ENCODE results near the gene RERE.
"Not testable (repeated sequence)": the region's sequence is repeated elsewhere in the genome, so short reads cannot be mapped to it uniquely, and the experiment has no call there.

DNA sequence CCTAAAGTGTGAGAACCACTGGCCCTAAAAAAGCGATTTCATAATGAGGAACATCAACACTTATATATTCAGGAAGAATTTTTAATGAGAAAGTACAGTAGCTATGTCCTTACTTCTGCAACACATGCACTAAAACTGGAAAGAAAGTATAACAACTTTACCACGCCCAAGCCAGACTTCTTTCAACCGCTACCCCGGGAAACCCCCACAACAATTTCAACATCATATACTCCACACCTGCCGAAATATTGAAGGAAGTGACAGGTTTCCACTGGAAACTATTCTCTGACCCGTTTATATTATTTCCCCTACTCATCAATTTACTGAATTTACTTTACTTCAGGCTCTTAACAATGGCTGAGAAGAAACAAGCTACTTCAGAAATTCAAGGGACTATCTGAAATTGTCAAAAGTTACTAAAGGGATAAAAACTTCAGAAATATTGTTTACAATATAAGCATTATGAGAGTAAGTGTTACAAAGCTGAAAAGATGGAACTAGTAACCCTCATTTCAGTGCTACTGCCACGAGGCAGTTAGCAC lies 193.7 kb downstream of the RERE start:
- TF ChIP-seq, protein P1, sequence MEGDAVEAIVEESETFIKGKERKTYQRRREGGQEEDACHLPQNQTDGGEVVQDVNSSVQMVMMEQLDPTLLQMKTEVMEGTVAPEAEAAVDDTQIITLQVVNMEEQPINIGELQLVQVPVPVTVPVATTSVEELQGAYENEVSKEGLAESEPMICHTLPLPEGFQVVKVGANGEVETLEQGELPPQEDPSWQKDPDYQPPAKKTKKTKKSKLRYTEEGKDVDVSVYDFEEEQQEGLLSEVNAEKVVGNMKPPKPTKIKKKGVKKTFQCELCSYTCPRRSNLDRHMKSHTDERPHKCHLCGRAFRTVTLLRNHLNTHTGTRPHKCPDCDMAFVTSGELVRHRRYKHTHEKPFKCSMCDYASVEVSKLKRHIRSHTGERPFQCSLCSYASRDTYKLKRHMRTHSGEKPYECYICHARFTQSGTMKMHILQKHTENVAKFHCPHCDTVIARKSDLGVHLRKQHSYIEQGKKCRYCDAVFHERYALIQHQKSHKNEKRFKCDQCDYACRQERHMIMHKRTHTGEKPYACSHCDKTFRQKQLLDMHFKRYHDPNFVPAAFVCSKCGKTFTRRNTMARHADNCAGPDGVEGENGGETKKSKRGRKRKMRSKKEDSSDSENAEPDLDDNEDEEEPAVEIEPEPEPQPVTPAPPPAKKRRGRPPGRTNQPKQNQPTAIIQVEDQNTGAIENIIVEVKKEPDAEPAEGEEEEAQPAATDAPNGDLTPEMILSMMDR (IDR thresholded peaks at IDR 0.05; ENCODE audit: insufficient read depth, low read depth, low read length), result not testable (repeated sequence)
- not testable (repeated sequence) for TF ChIP-seq EZH2 (IDR thresholded peaks at IDR 0.05; ENCODE audit: insufficient read depth, low read length)
